ENCODE data around the gene LONP2. TPM values are rescaled to one million over a fixed set of nuclear protein-coding genes. Genes with fewer than 3 reads are reported as not detected.
"Not testable (repeated sequence)": the region's sequence is repeated elsewhere in the genome, so short reads cannot be mapped to it uniquely, and the experiment has no call there.

The LONP2 gene
- total and polyA plus RNA-seq, 2 donors: 37.7 to 39.5 TPM

DNA sequence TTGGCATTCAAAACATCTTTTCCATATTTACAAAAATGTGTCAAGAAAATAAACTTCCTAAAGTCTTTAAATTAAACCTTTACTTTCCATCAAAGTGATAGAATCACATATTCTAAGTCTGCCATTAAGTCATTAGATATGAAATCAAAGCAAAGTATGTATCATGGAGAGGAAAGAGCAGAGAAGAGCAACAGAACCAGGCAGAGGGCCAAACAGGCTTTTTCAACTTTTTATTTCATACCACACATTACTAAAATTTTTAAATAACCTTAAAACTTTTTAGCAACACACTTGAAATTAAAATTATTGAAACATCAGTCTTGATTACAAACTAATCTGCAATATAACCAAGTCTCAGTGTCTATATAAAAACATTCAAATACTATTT lies 127.3 kb downstream of the LONP2 start:
- H3K4me1 ChIP-seq (ENCODE audit: control insufficient read depth in 2 of 2, insufficient read depth in 2 of 2, low read length in 2 of 2): peaks cover 1 to 7% of the 10 kb centered on the region in 2 donors
- no peaks in the 10 kb centered on the region for H3K36me3 ChIP-seq (ENCODE audit: control insufficient read depth in 2 of 2, insufficient read depth in 2 of 2, low read length in 1 of 2)
- H3K27me3 ChIP-seq (ENCODE audit: control insufficient read depth in 2 of 2, insufficient read depth in 1 of 2, low read length in 1 of 2): no peaks in the 10 kb centered on the region
- no peak overlapping the region for H3K4me3 ChIP-seq (ENCODE audit: low read length in 2 of 2)
- no peak for DNase-seq (ENCODE audit: low read depth in 6 of 9, low spot score in 9 of 9)
- H3K9me3 ChIP-seq (ENCODE audit: control insufficient read depth in 2 of 2, insufficient read depth in 1 of 2, low read length in 1 of 2): no peaks in the 10 kb centered on the region
- no peak overlapping the region for H3K27ac ChIP-seq (ENCODE audit: low read depth in 1 of 2, low read length in 1 of 2)

DNA sequence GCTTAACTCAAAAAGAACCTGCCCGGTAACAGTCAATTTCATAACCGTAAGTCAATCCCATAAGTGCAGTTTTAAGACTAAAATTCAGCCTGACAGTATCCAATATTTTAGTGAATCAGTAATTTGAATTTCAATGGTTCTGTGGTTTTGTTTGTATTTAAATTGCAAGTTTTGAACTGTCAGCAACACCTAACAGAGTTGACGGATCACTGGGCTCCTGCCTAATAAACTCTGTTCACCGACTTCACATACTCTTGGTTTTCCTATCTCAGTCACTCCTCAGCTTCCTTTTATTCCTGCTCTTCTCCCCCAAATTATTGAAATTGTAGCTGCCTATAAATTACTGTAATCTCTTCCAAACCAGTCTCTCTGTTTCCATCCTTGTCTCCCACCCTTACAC lies 128.6 kb downstream of the LONP2 start:
- no peaks in the 10 kb centered on the region for H3K27me3 ChIP-seq (ENCODE audit: control insufficient read depth in 2 of 2, insufficient read depth in 1 of 2, low read length in 1 of 2)
- H3K9me3 ChIP-seq (ENCODE audit: control insufficient read depth in 2 of 2, insufficient read depth in 1 of 2, low read length in 1 of 2): no peaks in the 10 kb centered on the region
- 94% methylated on average over 4 of the region's 4 CpGs for WGBS
- H3K4me1 ChIP-seq (ENCODE audit: control insufficient read depth in 2 of 2, insufficient read depth in 2 of 2, low read length in 2 of 2): no peaks in the 10 kb centered on the region
- H3K36me3 ChIP-seq (ENCODE audit: control insufficient read depth in 2 of 2, insufficient read depth in 2 of 2, low read length in 1 of 2): no peaks in the 10 kb centered on the region
- no peak for DNase-seq (ENCODE audit: low read depth in 6 of 9, low spot score in 9 of 9)
- no peak overlapping the region for H3K4me3 ChIP-seq (ENCODE audit: low read length in 2 of 2)
- H3K27ac ChIP-seq (ENCODE audit: low read depth in 1 of 2, low read length in 1 of 2): no peak overlapping the region

DNA sequence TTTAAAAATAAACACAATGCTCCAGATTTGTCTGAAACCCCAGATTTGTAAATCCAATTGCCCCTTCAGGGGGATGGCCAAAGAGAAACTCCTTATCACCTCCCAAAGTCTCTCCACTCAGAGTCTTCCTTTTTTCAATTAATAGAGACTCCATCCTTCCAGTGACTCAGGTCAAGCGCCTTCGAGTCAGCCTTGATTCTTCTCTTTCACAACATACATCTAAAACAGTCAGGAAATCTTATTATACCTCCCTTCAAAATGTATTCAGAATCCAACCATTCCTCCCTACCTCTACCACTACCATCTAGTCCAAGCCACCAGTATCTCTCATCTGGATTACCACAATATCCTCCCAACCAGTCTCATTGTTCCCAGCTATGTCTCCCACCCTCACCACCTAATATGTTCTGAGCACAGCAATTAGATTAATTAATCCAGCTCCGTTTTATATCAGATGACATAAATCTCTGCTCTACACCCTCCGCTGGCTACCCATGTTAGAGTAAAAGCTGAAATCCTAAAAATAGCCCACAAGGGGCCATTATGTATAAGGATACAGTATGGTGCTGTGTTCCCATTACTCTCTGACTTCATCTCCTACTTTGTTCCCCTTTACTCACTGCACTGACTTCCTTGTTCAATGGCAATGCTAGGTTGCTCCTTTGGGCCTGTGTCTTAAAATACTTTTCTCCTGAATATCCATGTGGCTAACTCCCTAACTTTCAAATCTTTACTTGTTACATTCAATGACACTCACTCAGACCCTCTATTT lies 129.3 kb downstream of the LONP2 start:
- no peak overlapping the region for H3K27ac ChIP-seq (ENCODE audit: low read depth in 1 of 2, low read length in 1 of 2)
- H3K27me3 ChIP-seq (ENCODE audit: control insufficient read depth in 2 of 2, insufficient read depth in 1 of 2, low read length in 1 of 2): no peaks in the 10 kb centered on the region
- H3K4me1 ChIP-seq (ENCODE audit: control insufficient read depth in 2 of 2, insufficient read depth in 2 of 2, low read length in 2 of 2): peaks cover 0 to under 1% of the 10 kb centered on the region in 2 donors
- no peak for DNase-seq (ENCODE audit: low read depth in 6 of 9, low spot score in 9 of 9)
- no peaks in the 10 kb centered on the region for H3K36me3 ChIP-seq (ENCODE audit: control insufficient read depth in 2 of 2, insufficient read depth in 2 of 2, low read length in 1 of 2)
- H3K9me3 ChIP-seq (ENCODE audit: control insufficient read depth in 2 of 2, insufficient read depth in 1 of 2, low read length in 1 of 2): no peaks in the 10 kb centered on the region
- WGBS: 98% methylated on average over 4 of the region's 4 CpGs
- H3K4me3 ChIP-seq (ENCODE audit: low read length in 2 of 2): no peak overlapping the region

DNA sequence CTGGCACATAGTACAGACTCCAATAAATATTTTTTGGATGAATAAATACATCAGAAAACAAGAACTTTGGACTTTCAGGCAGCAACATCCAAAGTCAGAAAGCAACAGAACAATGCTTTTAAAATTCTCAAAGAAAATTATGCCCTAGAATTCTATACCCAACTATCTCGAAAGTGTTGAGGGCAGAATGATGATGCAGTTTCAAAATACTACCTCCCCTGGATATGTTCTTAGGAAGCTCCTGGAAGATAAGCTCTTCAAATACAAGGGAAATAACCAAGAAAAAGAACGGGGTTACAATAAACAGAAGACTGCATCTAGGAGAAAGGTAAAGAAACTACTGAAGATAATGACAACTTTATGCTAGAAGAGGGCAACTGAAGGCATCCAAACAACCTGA lies 130.2 kb downstream of the LONP2 start:
- no peak for DNase-seq (ENCODE audit: low read depth in 6 of 9, low spot score in 9 of 9)
- Histone ChIP-seq H3K36me3 (ENCODE audit: control insufficient read depth in 2 of 2, insufficient read depth in 2 of 2, low read length in 1 of 2) (no peaks in the 10 kb centered on the region), H3K9me3 (ENCODE audit: control insufficient read depth in 2 of 2, insufficient read depth in 1 of 2, low read length in 1 of 2) (no peaks in the 10 kb centered on the region), H3K4me1 (ENCODE audit: control insufficient read depth in 2 of 2, insufficient read depth in 2 of 2, low read length in 2 of 2) (peaks cover 4 to 6% of the 10 kb centered on the region in 2 donors), H3K4me3 (ENCODE audit: low read length in 2 of 2) (no peak overlapping the region), H3K27me3 (ENCODE audit: control insufficient read depth in 2 of 2, insufficient read depth in 1 of 2, low read length in 1 of 2) (no peaks in the 10 kb centered on the region), H3K27ac (ENCODE audit: low read depth in 1 of 2, low read length in 1 of 2) (no peak overlapping the region)
- WGBS: 90% methylated on average over 2 of the region's 2 CpGs

DNA sequence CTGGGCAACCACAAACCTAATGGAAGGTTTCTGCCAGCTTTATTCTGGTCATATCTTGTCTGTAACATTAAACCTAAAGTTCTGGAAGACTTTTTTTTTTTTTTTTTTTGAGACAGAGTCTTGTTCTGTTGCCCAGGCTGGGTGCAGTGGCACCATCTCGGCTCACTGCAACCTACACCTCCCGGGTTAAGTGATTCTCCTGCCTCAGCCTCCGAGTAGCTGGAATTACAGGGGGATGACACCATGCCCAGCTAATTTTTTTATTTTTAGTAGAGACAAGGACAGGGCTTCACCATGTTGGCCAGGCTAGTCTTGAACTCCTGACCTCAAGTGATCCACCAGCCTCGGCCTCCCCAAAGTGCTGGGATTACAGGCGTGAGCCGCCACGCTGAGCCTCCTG lies 133.2 kb downstream of the LONP2 start:
- not testable (repeated sequence) for H3K4me3 ChIP-seq (ENCODE audit: low read length in 2 of 2); H3K27me3 ChIP-seq (ENCODE audit: control insufficient read depth in 2 of 2, insufficient read depth in 1 of 2, low read length in 1 of 2); H3K9me3 ChIP-seq (ENCODE audit: control insufficient read depth in 2 of 2, insufficient read depth in 1 of 2, low read length in 1 of 2); H3K27ac ChIP-seq (ENCODE audit: low read depth in 1 of 2, low read length in 1 of 2); DNase-seq (ENCODE audit: low read depth in 6 of 9, low spot score in 9 of 9); H3K36me3 ChIP-seq (ENCODE audit: control insufficient read depth in 2 of 2, insufficient read depth in 2 of 2, low read length in 1 of 2)
- WGBS: 95% methylated on average over 7 of the region's 7 CpGs
- peaks cover 6 to 10% of the 10 kb centered on the region in 2 donors for H3K4me1 ChIP-seq (ENCODE audit: control insufficient read depth in 2 of 2, insufficient read depth in 2 of 2, low read length in 2 of 2)

DNA sequence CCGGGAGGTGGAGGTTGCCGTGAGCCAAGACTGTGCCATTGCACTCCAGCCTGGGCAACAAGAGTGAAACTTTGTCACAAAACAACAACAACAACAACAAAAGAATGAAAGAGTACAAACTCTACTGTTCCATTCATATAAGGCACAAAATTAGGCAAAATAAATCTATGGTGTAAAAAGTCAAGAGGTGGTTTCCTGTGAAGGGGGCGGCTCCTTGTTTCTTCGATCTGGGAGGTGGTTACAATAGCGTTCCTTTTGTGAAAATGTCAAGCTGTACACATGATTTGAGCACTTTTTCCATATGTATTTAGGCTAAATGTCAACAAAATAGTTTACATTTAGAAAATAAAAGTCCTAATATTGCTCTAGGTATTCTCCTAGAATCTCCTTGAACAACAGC lies 134.2 kb downstream of the LONP2 start:
- 69% methylated on average over 5 of the region's 5 CpGs for WGBS
- H3K9me3 ChIP-seq (ENCODE audit: control insufficient read depth in 2 of 2, insufficient read depth in 1 of 2, low read length in 1 of 2): no peaks in the 10 kb centered on the region
- no peak for DNase-seq (ENCODE audit: low read depth in 6 of 9, low spot score in 9 of 9)
- peaks cover 0 to 2% of the 10 kb centered on the region in 2 donors for H3K36me3 ChIP-seq (ENCODE audit: control insufficient read depth in 2 of 2, insufficient read depth in 2 of 2, low read length in 1 of 2)
- H3K27ac ChIP-seq (ENCODE audit: low read depth in 1 of 2, low read length in 1 of 2): no peak overlapping the region
- no peak overlapping the region for H3K4me3 ChIP-seq (ENCODE audit: low read length in 2 of 2)
- H3K4me1 ChIP-seq (ENCODE audit: control insufficient read depth in 2 of 2, insufficient read depth in 2 of 2, low read length in 2 of 2): peaks cover 6 to 10% of the 10 kb centered on the region in 2 donors
- no peaks in the 10 kb centered on the region for H3K27me3 ChIP-seq (ENCODE audit: control insufficient read depth in 2 of 2, insufficient read depth in 1 of 2, low read length in 1 of 2)

DNA sequence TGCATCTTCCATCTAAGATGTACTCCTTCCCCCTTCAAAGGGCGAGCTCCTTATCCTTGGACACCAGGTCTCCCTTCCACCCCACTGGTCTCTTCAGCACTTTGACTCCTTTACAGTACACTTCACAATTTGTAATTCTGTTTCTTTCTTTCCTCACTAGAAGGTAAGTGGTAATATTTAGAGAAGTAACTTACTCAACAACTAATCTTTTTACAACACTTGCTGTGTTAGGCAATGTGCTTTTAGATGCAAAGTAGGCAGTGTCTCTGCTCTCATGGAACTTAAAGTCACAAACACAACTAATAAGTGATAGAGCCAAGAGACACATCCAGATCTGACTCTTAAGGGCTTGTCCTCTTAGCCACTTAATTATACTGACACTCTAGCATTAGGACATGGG lies 134.7 kb downstream of the LONP2 start:
- no peak overlapping the region for H3K4me3 ChIP-seq (ENCODE audit: low read length in 2 of 2)
- WGBS: 88% methylated on average over 1 of the region's 1 CpG
- H3K36me3 ChIP-seq (ENCODE audit: control insufficient read depth in 2 of 2, insufficient read depth in 2 of 2, low read length in 1 of 2): peaks cover 0 to 2% of the 10 kb centered on the region in 2 donors
- H3K9me3 ChIP-seq (ENCODE audit: control insufficient read depth in 2 of 2, insufficient read depth in 1 of 2, low read length in 1 of 2): no peaks in the 10 kb centered on the region
- H3K27me3 ChIP-seq (ENCODE audit: control insufficient read depth in 2 of 2, insufficient read depth in 1 of 2, low read length in 1 of 2): no peaks in the 10 kb centered on the region
- peaks cover 6 to 10% of the 10 kb centered on the region in 2 donors for H3K4me1 ChIP-seq (ENCODE audit: control insufficient read depth in 2 of 2, insufficient read depth in 2 of 2, low read length in 2 of 2)
- no peak for DNase-seq (ENCODE audit: low read depth in 6 of 9, low spot score in 9 of 9)
- no peak overlapping the region for H3K27ac ChIP-seq (ENCODE audit: low read depth in 1 of 2, low read length in 1 of 2)

DNA sequence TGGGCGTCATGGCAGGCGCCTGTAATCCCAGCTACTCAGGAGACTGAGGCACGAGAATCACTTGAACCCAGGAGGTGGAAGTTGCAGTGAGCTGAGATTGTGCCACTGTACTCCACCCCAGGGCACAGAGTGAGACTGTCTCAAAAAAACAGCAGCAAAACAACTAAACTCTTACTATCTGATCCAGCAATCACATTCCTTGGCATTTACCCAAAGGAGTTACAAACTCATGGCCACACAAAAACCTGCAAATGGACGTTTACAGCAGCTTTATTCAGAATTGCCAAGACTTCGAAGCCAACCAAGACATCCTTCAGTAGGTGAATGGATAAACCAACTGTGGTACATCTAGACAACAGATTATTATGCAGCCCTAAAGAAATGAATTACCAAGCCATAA lies 137.1 kb downstream of the LONP2 start:
- peaks cover 6 to 13% of the 10 kb centered on the region in 2 donors for H3K4me1 ChIP-seq (ENCODE audit: control insufficient read depth in 2 of 2, insufficient read depth in 2 of 2, low read length in 2 of 2)
- H3K27ac ChIP-seq (ENCODE audit: low read depth in 1 of 2, low read length in 1 of 2): no peak overlapping the region
- H3K27me3 ChIP-seq (ENCODE audit: control insufficient read depth in 2 of 2, insufficient read depth in 1 of 2, low read length in 1 of 2): no peaks in the 10 kb centered on the region
- H3K4me3 ChIP-seq (ENCODE audit: low read length in 2 of 2): no peak overlapping the region
- H3K9me3 ChIP-seq (ENCODE audit: control insufficient read depth in 2 of 2, insufficient read depth in 1 of 2, low read length in 1 of 2): no peaks in the 10 kb centered on the region
- no peak for DNase-seq (ENCODE audit: low read depth in 6 of 9, low spot score in 9 of 9)
- WGBS: 96% methylated on average over 5 of the region's 5 CpGs
- H3K36me3 ChIP-seq (ENCODE audit: control insufficient read depth in 2 of 2, insufficient read depth in 2 of 2, low read length in 1 of 2): peaks cover 0 to 2% of the 10 kb centered on the region in 2 donors

DNA sequence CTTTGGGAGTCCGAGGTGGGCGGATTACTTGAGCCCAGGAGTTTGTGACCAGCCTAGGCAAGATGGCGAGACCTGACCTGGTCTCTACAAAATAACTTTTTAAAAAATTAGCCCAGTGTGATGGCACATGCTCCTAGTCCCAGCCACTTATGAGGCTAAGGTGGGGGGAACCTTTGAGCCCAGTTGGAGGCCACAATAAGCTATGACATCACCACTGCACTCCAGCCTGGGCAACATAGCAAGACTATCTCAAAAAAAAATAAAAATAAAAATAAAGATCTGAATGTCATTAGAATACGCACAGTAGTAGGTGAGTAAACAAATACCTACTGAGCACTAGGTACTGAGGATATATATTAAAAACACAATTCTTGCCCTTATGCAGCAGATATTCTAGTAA lies 138.0 kb downstream of the LONP2 start:
- H3K4me1 ChIP-seq (ENCODE audit: control insufficient read depth in 2 of 2, insufficient read depth in 2 of 2, low read length in 2 of 2): peaks cover 6 to 13% of the 10 kb centered on the region in 2 donors
- no peak overlapping the region for H3K27ac ChIP-seq (ENCODE audit: low read depth in 1 of 2, low read length in 1 of 2)

More for the DNA sequence above, 138.0 kb downstream of the LONP2 start:
- Histone ChIP-seq H3K36me3 (ENCODE audit: control insufficient read depth in 2 of 2, insufficient read depth in 2 of 2, low read length in 1 of 2) (peaks cover 0 to 2% of the 10 kb centered on the region in 2 donors), H3K4me3 (ENCODE audit: low read length in 2 of 2) (no peak overlapping the region), H3K9me3 (ENCODE audit: control insufficient read depth in 2 of 2, insufficient read depth in 1 of 2, low read length in 1 of 2) (no peaks in the 10 kb centered on the region), H3K27me3 (ENCODE audit: control insufficient read depth in 2 of 2, insufficient read depth in 1 of 2, low read length in 1 of 2) (no peaks in the 10 kb centered on the region)
- DNase-seq (ENCODE audit: low read depth in 6 of 9, low spot score in 9 of 9): no peak
- WGBS: 98% methylated on average over 4 of the region's 4 CpGs

Measured in thymus (tissue), 11 donors.